GM18517 (cell line): ENCODE results near the gene KLK6.

ENCODE experiments used
- ATAC-seq: cut with Tn5 transposase; IDR thresholded peaks from one replicate; pipeline ENCODE4 v1.9.1; 2021; ENCODE audit warnings: mild to moderate bottlenecking, moderate library complexity; ENCODE audit not compliant: unreplicated experiment

Gene KLK6

DNA sequence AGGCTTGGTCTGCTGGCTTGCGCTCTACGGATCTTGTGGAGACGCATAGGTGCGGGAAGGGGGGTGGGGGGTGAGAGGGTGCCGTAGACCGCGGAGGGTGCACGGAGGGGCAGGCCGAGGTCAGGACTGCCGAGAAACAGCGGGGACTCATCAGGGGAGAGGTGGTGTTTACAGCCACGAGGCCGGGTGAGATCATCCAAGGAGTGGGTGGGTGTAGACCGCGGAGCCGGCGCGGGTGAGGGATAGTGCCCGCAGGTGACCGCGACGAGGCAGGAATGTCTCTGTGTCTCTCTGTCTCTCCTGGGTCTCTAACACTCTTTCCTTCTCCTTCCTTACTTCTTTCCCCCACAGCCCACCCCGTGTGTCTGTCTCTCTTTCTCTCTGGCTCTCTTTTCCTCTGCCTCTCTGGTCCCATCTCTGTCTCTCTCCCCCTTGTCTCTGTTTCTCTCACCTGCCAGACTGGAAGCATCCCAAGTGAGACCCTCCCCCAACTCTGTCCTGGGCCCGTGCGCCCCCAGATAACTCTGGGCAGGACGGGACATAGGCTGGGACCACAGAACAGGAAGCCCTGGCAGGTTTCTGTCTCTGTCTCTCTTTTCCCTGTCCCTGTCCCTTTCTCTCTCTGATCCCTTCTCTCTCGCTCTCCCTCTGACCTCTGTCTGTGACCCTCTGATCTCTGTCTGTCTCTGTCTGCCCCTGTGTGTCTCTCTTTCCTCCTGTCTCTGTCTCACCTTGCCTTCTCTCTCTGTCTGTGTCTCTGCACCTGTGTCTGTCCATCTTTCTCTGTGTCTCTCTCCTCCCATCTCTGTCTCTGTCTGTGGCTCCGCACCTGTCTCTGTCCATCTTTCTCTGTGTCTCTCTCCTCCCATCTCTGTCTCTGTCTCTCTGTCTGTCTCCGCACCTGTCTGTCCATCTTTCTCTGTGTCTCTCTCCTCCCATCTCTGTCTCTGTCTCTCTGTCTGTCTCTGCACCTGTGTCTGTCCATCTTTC, 56.4 kb downstream of the KLK6 start:
- ATAC-seq = no peak

DNA sequence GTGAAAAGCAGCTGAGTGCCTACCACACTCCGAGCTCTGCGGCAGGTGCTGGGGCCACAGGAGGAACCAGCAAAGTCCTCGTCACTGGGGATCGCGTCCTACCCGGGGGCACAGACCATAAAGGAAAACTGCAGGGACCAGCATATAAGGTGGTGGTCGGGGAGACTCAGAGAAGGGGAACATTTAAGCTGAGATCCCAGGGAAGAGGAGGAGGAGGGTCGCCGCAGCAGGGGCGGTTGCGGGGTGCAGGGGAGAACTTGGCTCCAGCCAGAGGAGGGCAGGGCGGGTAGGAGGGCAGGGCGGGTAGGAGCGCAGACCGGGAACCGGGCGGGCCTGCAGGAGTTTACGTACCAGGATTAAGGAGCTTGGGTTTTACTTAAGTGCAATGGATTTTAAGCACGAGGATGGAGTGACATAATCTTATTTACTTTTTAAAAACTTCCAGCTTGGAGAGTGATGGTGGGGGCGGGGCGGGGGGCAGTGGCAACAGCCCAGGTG, 57.2 kb downstream of the KLK6 start:
- ATAC-seq = no peak

DNA sequence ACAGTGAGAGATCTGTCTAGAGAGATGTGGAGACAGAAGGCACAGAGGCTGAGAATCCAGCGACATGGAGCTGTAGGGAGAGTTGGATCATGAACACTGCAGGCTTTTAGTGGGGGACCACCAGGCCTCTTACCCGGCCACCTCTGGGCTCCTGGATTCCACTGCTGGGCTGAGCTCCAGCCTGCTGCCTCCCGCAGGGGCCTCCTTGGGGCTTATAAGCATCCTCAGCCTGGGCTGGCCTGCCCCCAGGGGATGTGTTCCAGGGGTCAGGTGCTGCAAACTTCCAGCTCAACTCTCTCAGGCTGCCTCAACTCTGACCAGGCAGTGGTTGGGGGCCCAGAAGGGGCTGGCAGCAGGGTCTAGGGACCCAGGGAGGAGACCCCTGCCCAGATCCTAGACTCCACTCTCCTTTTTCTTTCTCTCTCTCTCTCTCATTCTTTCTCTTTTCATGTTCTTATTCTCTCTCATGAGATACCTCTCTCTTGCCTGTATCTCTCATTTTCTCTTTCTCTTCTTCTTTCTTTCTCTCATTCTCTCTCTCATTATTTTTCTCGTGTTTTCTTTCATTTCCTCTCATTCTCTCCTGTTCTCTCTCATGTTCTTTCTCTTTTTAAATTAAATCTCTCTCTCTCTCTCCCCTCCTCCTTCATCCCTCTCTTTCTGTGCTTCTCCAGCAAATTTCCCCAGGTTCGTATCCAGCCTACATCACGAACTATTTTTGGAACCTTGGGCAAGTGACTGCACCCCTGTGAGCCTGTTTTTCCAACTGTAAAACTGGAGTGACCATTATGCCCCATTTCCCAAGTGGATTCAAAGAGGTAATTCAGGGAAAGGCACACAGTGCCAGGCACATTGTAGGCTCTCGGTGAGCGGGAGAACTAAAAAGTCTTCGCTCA, 57.9 kb downstream of the KLK6 start, which contains the start of gene KLK4:
TSS of gene KLK4 (minus strand) at position 190 of the 896 bp plus-strand sequence. CDS start 657 bp downstream, outside the sequence.
- no peak for ATAC-seq

DNA sequence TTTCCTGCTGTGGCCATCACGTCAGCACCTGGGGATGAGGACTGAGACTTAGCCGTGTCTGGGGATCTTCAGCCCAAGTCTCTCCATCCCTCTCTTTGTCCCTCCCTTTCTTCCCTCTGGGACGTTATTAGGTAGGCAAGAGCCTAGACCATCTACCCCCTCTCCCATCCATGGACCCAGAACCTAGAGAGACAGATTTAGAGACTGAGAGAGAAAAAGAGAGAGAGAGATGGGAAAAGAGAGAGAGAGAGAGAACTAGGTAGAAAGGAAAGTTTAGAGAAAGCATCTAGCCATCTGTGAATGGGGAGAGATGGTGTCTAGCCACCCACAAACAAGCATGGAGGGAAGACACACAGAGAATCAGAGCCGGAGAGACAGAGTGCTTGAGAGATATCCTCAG, 58.7 kb downstream of the KLK6 start:
- no peak for ATAC-seq

DNA sequence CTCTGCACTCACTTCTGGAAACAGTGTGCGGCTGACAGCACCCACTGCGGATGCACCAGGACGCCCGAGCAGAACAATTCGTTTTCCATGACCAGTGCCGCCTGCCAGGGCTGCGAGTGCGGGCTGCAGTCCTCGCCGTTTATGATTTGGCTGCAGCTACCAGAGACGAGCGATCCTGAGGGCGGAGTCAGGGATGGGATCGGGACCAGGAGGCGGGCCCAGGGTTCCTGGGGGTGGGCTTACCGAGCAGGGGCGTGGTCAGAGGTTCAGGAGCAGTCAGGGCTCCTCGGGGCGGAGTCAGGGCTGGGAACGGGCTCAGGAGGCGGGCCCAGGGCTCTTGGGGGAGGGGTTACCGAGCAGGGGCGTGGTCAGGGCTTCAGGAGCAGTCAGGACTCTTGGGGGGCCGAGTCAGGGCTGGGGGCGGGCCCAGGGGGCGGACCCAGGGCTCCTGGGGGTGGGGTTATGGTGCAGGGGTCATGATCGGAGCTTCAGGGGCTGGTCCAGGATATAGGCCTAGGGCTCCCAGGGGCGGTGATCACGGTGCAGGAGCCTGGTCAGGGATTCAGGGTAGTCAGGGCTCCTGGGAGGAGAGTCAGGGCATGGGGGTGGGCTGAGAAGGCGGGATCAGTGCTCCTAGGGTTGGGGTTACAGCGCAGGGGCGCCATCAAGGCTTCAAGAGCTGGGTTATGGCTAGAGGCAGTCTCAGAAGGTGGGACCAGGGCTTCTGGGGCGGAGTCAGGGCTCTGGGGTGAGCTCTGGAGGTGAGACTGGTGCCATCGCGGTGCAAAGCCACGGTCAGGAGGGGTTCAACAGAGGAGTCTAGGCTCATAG, 59.9 kb downstream of the KLK6 start:
- no peak for ATAC-seq
